K562 (cell line): ENCODE measurements around the gene PRKAG2. TPM values are rescaled to one million over a fixed set of nuclear protein-coding genes. Genes with fewer than 3 reads are reported as not detected.

Experiments used
- CAMTA2 ChIP-seq: fragments of 250-450 bp; sonication (Bioruptor Pico); conservative IDR thresholded peaks from 2 replicates; pipeline ENCODE4 v1.5.1; 2022
- CBFA2T3 ChIP-seq: fragments of 450-650 bp; IDR thresholded peaks from 2 replicates; pipeline ENCODE4 v1.6.1; 2017
- CBX5 ChIP-seq: IDR thresholded peaks from 2 replicates; pipeline ENCODE4 v1.6.1; 2014; ENCODE audit warnings: low read depth, borderline replicate concordance
- HCFC1 ChIP-seq: IDR thresholded peaks from 2 replicates; pipeline ENCODE4 v1.6.1; 2012; ENCODE audit warnings: low read depth, low read length, improper control_type of control experiment
- ZNF239 ChIP-seq: fragments of 250-450 bp; sonication (Bioruptor Pico); IDR thresholded peaks from 2 replicates; pipeline ENCODE4 v1.4.0; 2020; ENCODE audit warnings: mild to moderate bottlenecking
- ZNF551 ChIP-seq: fragments of 250-450 bp; sonication (Bioruptor Pico); IDR thresholded peaks from 2 replicates; pipeline ENCODE4 v1.5.0; 2021; ENCODE audit warnings: mild to moderate bottlenecking, moderate library complexity
- ZNF57 ChIP-seq: fragments of 450-650 bp; formaldehyde crosslinking; IDR thresholded peaks from 2 replicates; pipeline ENCODE4 v1.4.0; 2020; ENCODE audit warnings: mild to moderate bottlenecking, moderate library complexity
- polyA plus RNA-seq, 8 experiments: library from polyadenylated mRNA; depleted of rRNA in 4 of 8; stranded (reverse) in 5 of 8; unstranded in 3 of 8; fragments of >200 nt; fragmentation: Nextera tagmentation in 2 of 8; fragmentation: Illumina TruSeq in 1 of 8; extraction: Ambion mirVana in 2 of 8; extraction: Trizol in 1 of 8; gene quantifications; 2 replicates each; pipeline versions ENCODE4 v1.2.1 to v1.2.3, GENCODE V29; 2011 to 2014; ENCODE audit warnings: inconsistent platforms in 1 of 8, missing spikeins in 1 of 8
- total RNA-seq, 7 experiments: library from RNA; depleted of rRNA in 6 of 7; stranded (reverse); fragments of >200 nt in 6 of 7; fragmentation: Illumina TruSeq in 2 of 7; extraction: Trizol in 2 of 7; gene quantifications; 2 replicates each; pipeline versions ENCODE4 v1.2.1 to v1.2.3, GENCODE V29; 2011 to 2021; ENCODE audit warnings: low replicate concordance in 1 of 7
- TF ChIP-seq, protein P1 (sequence below), 2 experiments: fragments of 450-650 bp; IDR thresholded peaks; 2 replicates each; pipeline ENCODE4 v1.6.1; 2018; ENCODE audit warnings: mild to moderate bottlenecking in 2 of 2, low read depth in 1 of 2; ENCODE audit not compliant: partially characterized antibody in 2 of 2
- TF ChIP-seq, protein P2 (sequence below), 2 experiments: fragments of 450-650 bp in 1 of 2; sonication (generic) in 1 of 2; formaldehyde crosslinking in 1 of 2; IDR thresholded peaks; 2 replicates each; pipeline versions ENCODE4 v1.7.1 to v1.9.0; 2016 to 2022; ENCODE audit warnings: inconsistent platforms in 1 of 2, mild to moderate bottlenecking in 1 of 2, missing genetic modification reagents in 1 of 2
- TF ChIP-seq, protein P3 (sequence below): sonication (generic); formaldehyde crosslinking; IDR thresholded peaks from 2 replicates; pipeline ENCODE4 v1.8.0; 2022; ENCODE audit warnings: mild to moderate bottlenecking, missing genetic modification reagents
- TF ChIP-seq, protein P4 (sequence below): fragments of 250-450 bp; sonication (Bioruptor Pico); IDR thresholded peaks from 2 replicates; pipeline ENCODE4 v1.4.0; 2020

Gene PRKAG2
- total and polyA plus RNA-seq, 9 of the 15 experiments (the other 6 are each of a cell fraction or from before 2014, with no cell fraction given) = 0.99 to 5.6 (median 3.3) TPM

DNA sequence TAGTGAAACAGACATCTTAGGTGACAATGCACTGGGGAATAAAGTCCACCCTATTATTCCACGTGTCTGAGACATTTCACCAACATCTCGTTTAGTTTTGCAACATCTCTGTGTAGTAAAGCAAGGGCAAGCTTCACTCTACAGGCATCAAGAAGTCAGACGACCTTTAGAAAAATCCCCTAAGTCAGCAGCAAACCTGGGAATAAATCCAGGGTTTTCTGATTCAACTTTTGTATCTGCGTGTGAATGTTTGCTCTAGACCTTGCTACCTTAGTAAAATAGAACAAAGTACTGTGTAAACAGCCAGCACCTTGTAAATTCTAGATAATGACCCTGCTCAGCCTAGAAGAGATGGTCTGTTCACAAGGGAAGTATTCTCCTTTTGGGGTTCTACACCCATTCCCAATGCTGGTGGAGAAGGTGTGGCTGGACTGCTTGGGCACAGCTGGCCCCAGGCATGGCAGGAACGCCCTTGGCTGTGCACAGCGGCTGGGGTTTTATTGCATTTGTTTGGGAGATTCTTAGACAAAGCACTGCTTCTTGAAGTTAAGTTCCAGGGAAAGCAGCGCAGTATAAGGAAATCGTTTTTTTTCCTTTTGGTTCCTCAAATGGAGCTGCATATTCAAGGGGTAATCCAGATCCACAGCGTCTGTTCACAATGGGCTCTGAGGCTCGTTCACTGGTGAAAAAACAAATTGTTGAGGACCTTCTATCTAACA is 41.0 kb upstream of the PRKAG2 start (continued):
- TF ChIP-seq, protein P1, sequence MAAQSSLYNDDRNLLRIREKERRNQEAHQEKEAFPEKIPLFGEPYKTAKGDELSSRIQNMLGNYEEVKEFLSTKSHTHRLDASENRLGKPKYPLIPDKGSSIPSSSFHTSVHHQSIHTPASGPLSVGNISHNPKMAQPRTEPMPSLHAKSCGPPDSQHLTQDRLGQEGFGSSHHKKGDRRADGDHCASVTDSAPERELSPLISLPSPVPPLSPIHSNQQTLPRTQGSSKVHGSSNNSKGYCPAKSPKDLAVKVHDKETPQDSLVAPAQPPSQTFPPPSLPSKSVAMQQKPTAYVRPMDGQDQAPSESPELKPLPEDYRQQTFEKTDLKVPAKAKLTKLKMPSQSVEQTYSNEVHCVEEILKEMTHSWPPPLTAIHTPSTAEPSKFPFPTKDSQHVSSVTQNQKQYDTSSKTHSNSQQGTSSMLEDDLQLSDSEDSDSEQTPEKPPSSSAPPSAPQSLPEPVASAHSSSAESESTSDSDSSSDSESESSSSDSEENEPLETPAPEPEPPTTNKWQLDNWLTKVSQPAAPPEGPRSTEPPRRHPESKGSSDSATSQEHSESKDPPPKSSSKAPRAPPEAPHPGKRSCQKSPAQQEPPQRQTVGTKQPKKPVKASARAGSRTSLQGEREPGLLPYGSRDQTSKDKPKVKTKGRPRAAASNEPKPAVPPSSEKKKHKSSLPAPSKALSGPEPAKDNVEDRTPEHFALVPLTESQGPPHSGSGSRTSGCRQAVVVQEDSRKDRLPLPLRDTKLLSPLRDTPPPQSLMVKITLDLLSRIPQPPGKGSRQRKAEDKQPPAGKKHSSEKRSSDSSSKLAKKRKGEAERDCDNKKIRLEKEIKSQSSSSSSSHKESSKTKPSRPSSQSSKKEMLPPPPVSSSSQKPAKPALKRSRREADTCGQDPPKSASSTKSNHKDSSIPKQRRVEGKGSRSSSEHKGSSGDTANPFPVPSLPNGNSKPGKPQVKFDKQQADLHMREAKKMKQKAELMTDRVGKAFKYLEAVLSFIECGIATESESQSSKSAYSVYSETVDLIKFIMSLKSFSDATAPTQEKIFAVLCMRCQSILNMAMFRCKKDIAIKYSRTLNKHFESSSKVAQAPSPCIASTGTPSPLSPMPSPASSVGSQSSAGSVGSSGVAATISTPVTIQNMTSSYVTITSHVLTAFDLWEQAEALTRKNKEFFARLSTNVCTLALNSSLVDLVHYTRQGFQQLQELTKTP (IDR thresholded peaks at IDR 0.05; ENCODE audit: low read depth in 1 of 2, partially characterized antibody in 2 of 2) = no peak
- TF ChIP-seq CAMTA2 (CRISPR knock-in tag) = no peak
- no peak for TF ChIP-seq CBX5
- no peak for TF ChIP-seq HCFC1
- no peak for TF ChIP-seq ZNF57 (CRISPR knock-in tag)
- TF ChIP-seq, protein P2, sequence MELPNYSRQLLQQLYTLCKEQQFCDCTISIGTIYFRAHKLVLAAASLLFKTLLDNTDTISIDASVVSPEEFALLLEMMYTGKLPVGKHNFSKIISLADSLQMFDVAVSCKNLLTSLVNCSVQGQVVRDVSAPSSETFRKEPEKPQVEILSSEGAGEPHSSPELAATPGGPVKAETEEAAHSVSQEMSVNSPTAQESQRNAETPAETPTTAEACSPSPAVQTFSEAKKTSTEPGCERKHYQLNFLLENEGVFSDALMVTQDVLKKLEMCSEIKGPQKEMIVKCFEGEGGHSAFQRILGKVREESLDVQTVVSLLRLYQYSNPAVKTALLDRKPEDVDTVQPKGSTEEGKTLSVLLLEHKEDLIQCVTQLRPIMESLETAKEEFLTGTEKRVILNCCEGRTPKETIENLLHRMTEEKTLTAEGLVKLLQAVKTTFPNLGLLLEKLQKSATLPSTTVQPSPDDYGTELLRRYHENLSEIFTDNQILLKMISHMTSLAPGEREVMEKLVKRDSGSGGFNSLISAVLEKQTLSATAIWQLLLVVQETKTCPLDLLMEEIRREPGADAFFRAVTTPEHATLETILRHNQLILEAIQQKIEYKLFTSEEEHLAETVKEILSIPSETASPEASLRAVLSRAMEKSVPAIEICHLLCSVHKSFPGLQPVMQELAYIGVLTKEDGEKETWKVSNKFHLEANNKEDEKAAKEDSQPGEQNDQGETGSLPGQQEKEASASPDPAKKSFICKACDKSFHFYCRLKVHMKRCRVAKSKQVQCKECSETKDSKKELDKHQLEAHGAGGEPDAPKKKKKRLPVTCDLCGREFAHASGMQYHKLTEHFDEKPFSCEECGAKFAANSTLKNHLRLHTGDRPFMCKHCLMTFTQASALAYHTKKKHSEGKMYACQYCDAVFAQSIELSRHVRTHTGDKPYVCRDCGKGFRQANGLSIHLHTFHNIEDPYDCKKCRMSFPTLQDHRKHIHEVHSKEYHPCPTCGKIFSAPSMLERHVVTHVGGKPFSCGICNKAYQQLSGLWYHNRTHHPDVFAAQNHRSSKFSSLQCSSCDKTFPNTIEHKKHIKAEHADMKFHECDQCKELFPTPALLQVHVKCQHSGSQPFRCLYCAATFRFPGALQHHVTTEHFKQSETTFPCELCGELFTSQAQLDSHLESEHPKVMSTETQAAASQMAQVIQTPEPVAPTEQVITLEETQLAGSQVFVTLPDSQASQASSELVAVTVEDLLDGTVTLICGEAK (IDR thresholded peaks at IDR 0.05) = no peak
- TF ChIP-seq, protein P2 (CRISPR knock-in tag; IDR thresholded peaks at IDR 0.05) = no peak
- TF ChIP-seq CBFA2T3 = no peak
- TF ChIP-seq, protein P3, sequence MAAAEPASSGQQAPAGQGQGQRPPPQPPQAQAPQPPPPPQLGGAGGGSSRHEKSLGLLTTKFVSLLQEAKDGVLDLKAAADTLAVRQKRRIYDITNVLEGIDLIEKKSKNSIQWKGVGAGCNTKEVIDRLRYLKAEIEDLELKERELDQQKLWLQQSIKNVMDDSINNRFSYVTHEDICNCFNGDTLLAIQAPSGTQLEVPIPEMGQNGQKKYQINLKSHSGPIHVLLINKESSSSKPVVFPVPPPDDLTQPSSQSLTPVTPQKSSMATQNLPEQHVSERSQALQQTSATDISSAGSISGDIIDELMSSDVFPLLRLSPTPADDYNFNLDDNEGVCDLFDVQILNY (CRISPR knock-in tag) = no peak
- TF ChIP-seq ZNF551 (CRISPR knock-in tag) = no peak
- TF ChIP-seq ZNF239 (CRISPR knock-in tag) = no peak
- TF ChIP-seq, protein P4, sequence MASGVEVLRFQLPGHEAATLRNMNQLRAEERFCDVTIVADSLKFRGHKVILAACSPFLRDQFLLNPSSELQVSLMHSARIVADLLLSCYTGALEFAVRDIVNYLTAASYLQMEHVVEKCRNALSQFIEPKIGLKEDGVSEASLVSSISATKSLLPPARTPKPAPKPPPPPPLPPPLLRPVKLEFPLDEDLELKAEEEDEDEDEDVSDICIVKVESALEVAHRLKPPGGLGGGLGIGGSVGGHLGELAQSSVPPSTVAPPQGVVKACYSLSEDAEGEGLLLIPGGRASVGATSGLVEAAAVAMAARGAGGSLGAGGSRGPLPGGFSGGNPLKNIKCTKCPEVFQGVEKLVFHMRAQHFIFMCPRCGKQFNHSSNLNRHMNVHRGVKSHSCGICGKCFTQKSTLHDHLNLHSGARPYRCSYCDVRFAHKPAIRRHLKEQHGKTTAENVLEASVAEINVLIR (CRISPR knock-in tag) = no peak
